SU-DHL-6 (cell line): Measurements from ENCODE around the gene LRRFIP1.

Experiments used
- H2AFZ ChIP-seq: fragments of 200-600 bp; sonication (generic); 2 replicates; pipeline ENCODE4 v1.6.1; 2014; ENCODE audit warnings: low read depth, mild to moderate bottlenecking, moderate library complexity, mixed read lengths, antibody characterized with exemption, low read length; ENCODE audit not compliant: severe bottlenecking
- H3F3A ChIP-seq: fragments of 200-600 bp; shearing (Covaris generic); 2 replicates; pipeline ENCODE4 v1.6.0; 2016; ENCODE audit warnings: antibody characterized with exemption, mild to moderate bottlenecking; ENCODE audit not compliant: insufficient read depth
- H3K27ac ChIP-seq: fragments of 200-600 bp; sonication (generic); 2 replicates; pipeline ENCODE4 v1.5.1; 2016; ENCODE audit warnings: low read depth, mild to moderate bottlenecking, low read length, moderate library complexity, mixed read lengths
- H3K27me3 ChIP-seq: fragments of 200-600 bp; sonication (generic), shearing (Covaris generic); 2 replicates; pipeline ENCODE4 v1.6.0; 2014; ENCODE audit warnings: mild to moderate bottlenecking, low read length
- H3K36me3 ChIP-seq: fragments of 200-600 bp; sonication (generic); 2 replicates; pipeline ENCODE4 v1.6.1; 2014; ENCODE audit warnings: mild to moderate bottlenecking, low read length, mixed read lengths
- H3K4me2 ChIP-seq: fragments of 300-600, 200-600 bp; shearing (Covaris generic), sonication (generic); 2 replicates; pipeline ENCODE4 v1.6.0; 2014; ENCODE audit warnings: low read length, low read depth, mild to moderate bottlenecking; ENCODE audit not compliant: poor library complexity, severe bottlenecking
- H3K4me3 ChIP-seq: fragments of 200-600 bp; sonication (generic); 2 replicates; pipeline ENCODE4 v1.5.1; 2014; ENCODE audit warnings: antibody characterized with exemption, low read length, mild to moderate bottlenecking, mixed read lengths; ENCODE audit not compliant: insufficient read depth, poor library complexity, severe bottlenecking
- H3K79me2 ChIP-seq: fragments of 200-600 bp; sonication (generic); 2 replicates; pipeline ENCODE4 v1.6.1; 2014; ENCODE audit warnings: mild to moderate bottlenecking, low read length, moderate library complexity; ENCODE audit not compliant: insufficient read depth
- H3K9ac ChIP-seq: fragments of 200-600 bp; sonication (generic); 2 replicates; pipeline ENCODE4 v1.7.0; 2014; ENCODE audit warnings: mild to moderate bottlenecking, low read length
- H3K9me2 ChIP-seq: fragments of 200-600 bp; sonication (generic); replicated peaks from 2 replicates; pipeline ENCODE4 v1.6.1; 2014; ENCODE audit warnings: low read length; ENCODE audit not compliant: insufficient read depth
- H3K9me3 ChIP-seq: fragments of 200-600 bp; sonication (generic); 2 replicates; pipeline ENCODE4 v1.6.1; 2014; ENCODE audit warnings: low read length, mixed read lengths; ENCODE audit not compliant: insufficient read depth
- H4K20me1 ChIP-seq: fragments of 200-600 bp; sonication (generic); 2 replicates; pipeline ENCODE4 v1.6.1; 2014; ENCODE audit warnings: low read depth, mild to moderate bottlenecking, antibody characterized with exemption, low read length, moderate library complexity, mixed read lengths
- EZH2phosphoT487 ChIP-seq: fragments of 200-600 bp; sonication (generic), shearing (Covaris generic); conservative IDR thresholded peaks from 2 replicates; pipeline ENCODE4 v1.6.1; 2018; ENCODE audit warnings: mild to moderate bottlenecking, antibody characterized with exemption, low read length, moderate library complexity, mixed read lengths
- TF ChIP-seq, protein P1 (sequence below): fragments of 200-600 bp; sonication (generic); IDR thresholded peaks from one replicate; pipeline ENCODE4 v1.5.1; 2017; ENCODE audit warnings: antibody characterized with exemption, mild to moderate bottlenecking, low read length, moderate library complexity; ENCODE audit not compliant: insufficient read depth, poor library complexity, severe bottlenecking

LRRFIP1 gene

DNA sequence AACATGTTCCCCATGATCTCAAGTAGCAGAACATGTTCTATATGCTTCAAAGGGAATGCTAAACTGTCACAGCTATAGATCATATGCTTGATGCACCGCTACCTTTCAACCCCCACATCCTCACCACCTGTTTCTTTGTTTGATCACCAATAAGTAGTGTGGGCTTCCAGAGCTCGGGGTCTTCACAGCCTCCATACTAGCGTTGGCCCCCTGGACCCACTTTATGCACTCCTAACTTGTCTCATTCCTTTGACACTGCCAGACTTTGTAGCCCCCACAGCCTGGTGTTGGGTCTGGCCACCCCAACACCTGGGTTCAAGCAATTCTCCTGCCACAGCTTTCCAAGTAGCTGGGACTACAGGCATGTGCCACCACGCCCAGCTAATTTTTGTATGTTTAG is 159.5 kb downstream of the LRRFIP1 start:
- Histone ChIP-seq H3K79me2 (no peaks in the 10 kb centered on the region), H3K4me2 (no peak overlapping the region), H3K36me3 (peaks cover 6% of the 10 kb centered on the region; the same call in 1 of the 2 replicates), H3F3A (no peaks in the 10 kb centered on the region), H3K9me3 (peaks cover 11% of the 10 kb centered on the region; the same call in 1 of the 2 replicates), H4K20me1 (no peaks in the 10 kb centered on the region), H3K27ac (no peak overlapping the region), H3K9ac (no peak overlapping the region), H2AFZ (no peak overlapping the region), H3K9me2 (no peaks in the 10 kb centered on the region), H3K4me3 (no peak overlapping the region), H3K27me3 (no peaks in the 10 kb centered on the region)
- TF ChIP-seq, protein P1, sequence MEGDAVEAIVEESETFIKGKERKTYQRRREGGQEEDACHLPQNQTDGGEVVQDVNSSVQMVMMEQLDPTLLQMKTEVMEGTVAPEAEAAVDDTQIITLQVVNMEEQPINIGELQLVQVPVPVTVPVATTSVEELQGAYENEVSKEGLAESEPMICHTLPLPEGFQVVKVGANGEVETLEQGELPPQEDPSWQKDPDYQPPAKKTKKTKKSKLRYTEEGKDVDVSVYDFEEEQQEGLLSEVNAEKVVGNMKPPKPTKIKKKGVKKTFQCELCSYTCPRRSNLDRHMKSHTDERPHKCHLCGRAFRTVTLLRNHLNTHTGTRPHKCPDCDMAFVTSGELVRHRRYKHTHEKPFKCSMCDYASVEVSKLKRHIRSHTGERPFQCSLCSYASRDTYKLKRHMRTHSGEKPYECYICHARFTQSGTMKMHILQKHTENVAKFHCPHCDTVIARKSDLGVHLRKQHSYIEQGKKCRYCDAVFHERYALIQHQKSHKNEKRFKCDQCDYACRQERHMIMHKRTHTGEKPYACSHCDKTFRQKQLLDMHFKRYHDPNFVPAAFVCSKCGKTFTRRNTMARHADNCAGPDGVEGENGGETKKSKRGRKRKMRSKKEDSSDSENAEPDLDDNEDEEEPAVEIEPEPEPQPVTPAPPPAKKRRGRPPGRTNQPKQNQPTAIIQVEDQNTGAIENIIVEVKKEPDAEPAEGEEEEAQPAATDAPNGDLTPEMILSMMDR = no peak
- TF ChIP-seq EZH2phosphoT487 = no peak

DNA sequence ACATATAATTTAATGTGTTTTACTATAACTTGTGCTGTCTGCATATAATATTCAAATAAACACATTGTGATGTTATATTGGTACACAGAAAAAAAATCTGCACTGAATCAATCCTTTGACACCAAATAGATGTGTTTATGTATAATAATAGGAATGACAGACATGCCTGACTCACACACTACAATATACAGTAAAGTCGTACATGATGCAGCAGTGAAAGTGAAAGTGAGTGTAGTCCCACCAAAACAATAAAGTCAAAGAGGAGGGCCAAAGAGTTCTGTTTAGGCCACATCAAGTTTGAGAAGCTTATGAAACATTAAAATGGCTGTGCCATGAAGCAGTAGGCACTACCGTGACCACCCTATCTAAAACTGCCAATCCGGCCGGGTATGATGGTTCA is 163.0 kb downstream of the LRRFIP1 start:
- no peaks in the 10 kb centered on the region for H4K20me1 ChIP-seq
- no peak overlapping the region for H3K27ac ChIP-seq
- no peak overlapping the region for H3K4me3 ChIP-seq
- H2AFZ ChIP-seq = no peak overlapping the region
- TF ChIP-seq, protein P1 = no peak
- no peak for TF ChIP-seq EZH2phosphoT487
- H3K9me3 ChIP-seq = peaks cover 11% of the 10 kb centered on the region; the same call in 1 of the 2 replicates
- no peak overlapping the region for H3K4me2 ChIP-seq
- no peaks in the 10 kb centered on the region for H3K79me2 ChIP-seq
- H3F3A ChIP-seq = no peaks in the 10 kb centered on the region
- H3K27me3 ChIP-seq = no peaks in the 10 kb centered on the region
- H3K9ac ChIP-seq = no peak overlapping the region
- no peaks in the 10 kb centered on the region for H3K9me2 ChIP-seq
- H3K36me3 ChIP-seq = peaks cover 6% of the 10 kb centered on the region; the same call in 1 of the 2 replicates

DNA sequence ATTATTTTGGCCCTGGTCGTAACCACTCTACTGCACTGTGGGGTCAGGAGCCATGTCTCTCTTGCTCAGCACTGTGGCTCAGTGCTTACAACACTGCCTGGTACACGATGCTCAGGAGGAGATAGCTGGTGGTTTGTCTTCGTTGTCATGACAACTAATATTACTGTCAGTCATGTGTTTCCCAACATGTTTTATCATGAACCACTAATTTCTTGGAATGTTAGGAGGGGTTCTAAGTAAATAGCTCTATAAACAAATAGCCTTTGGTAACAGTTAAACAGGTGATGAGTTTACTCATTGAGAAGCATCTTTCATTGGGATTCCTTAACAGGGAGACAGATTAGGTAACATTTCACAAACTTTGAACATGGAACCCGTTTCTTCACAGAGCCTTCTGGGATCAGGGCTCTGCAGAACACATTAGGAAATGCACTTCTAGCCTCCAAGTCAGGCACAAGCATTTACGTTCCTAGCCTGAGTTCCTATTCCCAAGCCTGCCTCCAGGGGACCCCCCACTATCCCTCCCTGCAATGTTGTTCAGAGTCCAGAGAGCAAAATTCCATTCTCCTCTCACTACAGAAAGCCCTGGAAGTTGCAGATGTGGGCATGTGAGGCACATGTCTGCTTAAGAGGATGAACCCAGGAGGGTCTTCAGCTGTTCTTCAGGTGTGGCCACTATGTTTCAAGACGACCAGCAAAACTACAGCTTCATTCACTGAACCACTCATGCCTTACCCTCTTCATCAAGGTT is 164.8 kb downstream of the LRRFIP1 start:
- TF ChIP-seq, protein P1 = no peak
- no peak for TF ChIP-seq EZH2phosphoT487
- H3K9me2 ChIP-seq = no peaks in the 10 kb centered on the region
- no peak overlapping the region for H3K9ac ChIP-seq
- H3K27ac ChIP-seq = no peak overlapping the region
- H3K27me3 ChIP-seq = no peaks in the 10 kb centered on the region
- H2AFZ ChIP-seq = no peak overlapping the region
- no peaks in the 10 kb centered on the region for H3F3A ChIP-seq
- H3K4me3 ChIP-seq = no peak overlapping the region
- no peaks in the 10 kb centered on the region for H3K79me2 ChIP-seq
- H3K36me3 ChIP-seq = peaks cover 6% of the 10 kb centered on the region; the same call in 1 of the 2 replicates
- no peak overlapping the region for H3K4me2 ChIP-seq
- H3K9me3 ChIP-seq = peaks cover 4% of the 10 kb centered on the region; the same call in 1 of the 2 replicates
- no peaks in the 10 kb centered on the region for H4K20me1 ChIP-seq
